Measurements from ENCODE around the gene FAM20A.
A peak's percentile ranks its signal among the peaks of the same experiment; 100 is the strongest.

Gene FAM20A

DNA sequence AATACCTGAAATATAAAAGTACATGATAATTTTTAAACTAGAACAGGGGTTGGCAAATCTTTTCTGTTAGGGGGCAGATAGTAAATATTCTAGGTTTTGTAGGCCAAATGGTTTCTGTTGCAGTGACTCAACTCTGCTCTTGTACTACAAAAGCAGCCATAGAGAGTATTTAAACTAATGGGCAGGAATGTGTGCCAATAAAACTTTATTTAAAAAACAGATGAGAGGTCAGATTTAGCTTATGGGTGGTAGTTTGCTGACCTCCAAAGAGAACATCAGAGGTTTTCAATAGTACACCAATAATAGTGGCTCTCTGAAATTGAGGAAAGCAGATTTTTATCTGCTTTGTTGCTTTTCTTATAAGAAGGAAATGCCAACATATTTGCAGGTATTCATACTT is 15.2 kb upstream of the FAM20A start:
- no peak overlapping the region for H3K4me3 ChIP-seq (replicated peaks; ENCODE audit: low read depth, low read length)
- TF ChIP-seq CTCF (IDR thresholded peaks at IDR 0.05; ENCODE audit: low read depth, low read length, missing control alignments) = no peak
- no peak for DNase-seq (ENCODE audit: extremely low read depth, low read depth)

DNA sequence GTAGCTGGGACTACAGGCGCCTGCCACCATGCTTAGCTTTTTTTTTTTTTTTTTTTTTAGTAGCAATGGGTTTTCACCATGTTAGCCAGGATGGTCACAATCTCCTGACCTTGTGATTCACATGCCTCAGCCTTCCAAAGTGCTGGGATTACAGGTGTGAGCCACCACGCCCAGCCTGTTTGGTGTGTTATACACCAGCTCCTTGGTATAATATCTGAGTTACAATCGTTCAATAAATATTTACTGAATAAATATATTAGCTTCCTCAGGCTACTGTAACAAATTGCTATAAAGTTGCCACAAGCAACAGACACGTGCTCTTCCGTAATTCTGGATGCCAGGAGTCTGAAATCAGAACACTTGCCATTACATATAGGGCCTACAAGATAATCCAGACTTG is 13.6 kb upstream of the FAM20A start:
- no peak for DNase-seq (ENCODE audit: extremely low read depth, low read depth)
- H3K4me3 ChIP-seq (replicated peaks; ENCODE audit: low read depth, low read length) = no peak overlapping the region
- no peak for TF ChIP-seq CTCF (IDR thresholded peaks at IDR 0.05; ENCODE audit: low read depth, low read length, missing control alignments)

DNA sequence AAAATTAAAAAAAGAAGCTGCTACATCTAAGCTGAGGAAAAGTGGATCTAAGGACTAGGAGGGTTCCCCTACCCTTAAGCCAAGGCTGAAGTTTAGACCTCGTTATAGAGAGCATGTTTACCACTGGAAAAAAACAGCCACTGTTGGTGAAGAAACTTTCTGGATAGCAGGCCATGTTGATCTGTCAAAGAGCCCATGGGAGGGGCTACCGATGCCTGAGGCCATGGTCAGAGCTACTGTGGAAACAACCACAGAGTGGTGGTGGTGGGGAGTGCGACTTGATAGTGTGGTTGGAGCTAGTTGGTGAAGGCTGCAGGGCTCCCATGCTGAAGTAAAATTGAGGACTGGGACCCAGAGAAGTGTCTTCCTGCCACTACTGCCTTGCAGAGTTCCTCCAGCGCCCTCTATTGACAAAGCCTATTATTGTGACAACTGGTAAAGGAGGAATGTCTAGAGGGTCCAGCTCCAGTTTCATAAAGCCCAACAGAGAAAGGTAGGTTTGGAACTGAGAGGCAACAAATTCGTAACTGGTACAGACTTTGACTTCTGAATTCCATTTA is 12.7 kb upstream of the FAM20A start:
- H3K4me3 ChIP-seq (replicated peaks; ENCODE audit: low read depth, low read length) = no peak overlapping the region
- no peak for DNase-seq (ENCODE audit: extremely low read depth, low read depth)

DNA sequence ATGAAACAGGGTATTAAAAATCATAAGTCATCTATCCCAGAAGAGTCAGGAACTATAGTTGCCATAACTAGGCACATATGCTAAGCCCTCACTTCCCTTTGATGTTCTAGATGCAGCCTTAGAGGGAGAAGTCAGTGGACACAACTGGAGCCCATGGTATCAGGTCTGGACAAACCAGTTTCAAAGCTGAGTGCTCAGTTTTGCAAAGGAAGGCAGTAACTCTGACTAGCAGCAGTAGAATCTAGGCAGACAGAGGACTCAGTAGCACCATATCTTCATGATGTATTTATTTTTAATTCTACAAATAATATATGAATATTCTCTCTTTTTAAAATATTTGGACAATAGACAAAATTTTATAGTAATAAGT is 11.7 kb upstream of the FAM20A start:
- H3K4me3 ChIP-seq (replicated peaks; ENCODE audit: low read depth, low read length) = no peak overlapping the region
- no peak for TF ChIP-seq CTCF (IDR thresholded peaks at IDR 0.05; ENCODE audit: low read depth, low read length, missing control alignments)
- no peak for DNase-seq (ENCODE audit: extremely low read depth, low read depth)

More for the DNA sequence above, 12.7 kb upstream of the FAM20A start:
- peak; percentile 70 for TF ChIP-seq CTCF (IDR thresholded peaks at IDR 0.05; ENCODE audit: low read depth, low read length, missing control alignments)

DNA sequence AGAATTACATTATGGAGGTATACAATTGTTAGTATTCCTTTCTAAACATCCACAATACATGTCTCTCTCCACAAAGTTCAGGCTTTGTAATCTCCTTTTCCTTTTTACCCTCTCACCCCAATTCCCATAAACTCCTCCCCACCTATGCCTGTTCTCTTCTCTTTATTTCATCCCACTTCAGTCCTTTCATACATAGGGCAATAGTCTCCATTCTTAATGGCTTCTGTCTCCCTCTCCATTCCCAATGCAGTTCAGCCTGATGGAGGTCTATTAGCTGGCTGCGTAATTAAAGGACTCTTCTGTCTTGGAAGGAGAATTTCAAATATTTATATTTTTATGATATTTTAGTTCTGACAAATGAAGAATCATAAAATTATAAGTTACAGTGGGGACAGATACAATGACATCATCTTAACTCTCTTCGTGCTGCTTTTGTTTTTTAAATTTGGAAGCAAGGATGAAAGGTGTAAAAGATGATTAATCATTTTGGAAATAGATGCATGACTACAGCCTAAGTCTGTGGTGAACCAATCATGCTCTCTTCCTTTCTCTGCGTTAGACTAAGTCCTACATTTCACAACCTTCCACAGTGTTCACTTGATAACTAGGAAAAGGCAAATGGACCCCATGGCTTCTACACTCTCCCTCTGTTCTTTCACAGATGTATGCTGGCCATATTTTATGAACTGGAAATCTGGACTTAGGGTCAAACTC is 11.2 kb upstream of the FAM20A start:
- no peak for TF ChIP-seq CTCF (IDR thresholded peaks at IDR 0.05; ENCODE audit: low read depth, low read length, missing control alignments)
- no peak for DNase-seq (ENCODE audit: extremely low read depth, low read depth)
- no peak overlapping the region for H3K4me3 ChIP-seq (replicated peaks; ENCODE audit: low read depth, low read length)

- no peak overlapping the region for H3K4me3 ChIP-seq (replicated peaks; ENCODE audit: low read depth, low read length)
- no peak for DNase-seq (ENCODE audit: extremely low read depth, low read depth)
- no peak for TF ChIP-seq CTCF (IDR thresholded peaks at IDR 0.05; ENCODE audit: low read depth, low read length, missing control alignments)
These were observed 10.4 kb upstream of the FAM20A start for GRCh38 chr17:68611353-68612208.
